ENCODE results near the gene KDM4C. TPM values are rescaled to one million over a fixed set of nuclear protein-coding genes. Genes with fewer than 3 reads are reported as not detected.

Gene KDM4C
- polyA plus RNA-seq, 2 of the 4 experiments (the other 2 are of a cell fraction), result 9.6 to 15.6 TPM

- no peak overlapping the region for H3K4me2 ChIP-seq
- POLR2A ChIA-PET, result no interaction called here
- ATAC-seq (no peak), FAIRE-seq (no peak), DNase-seq (ENCODE audit: low read depth in 1 of 2, low spot score in 1 of 2) (no peak)
- 92% methylated on average over 4 of the region's 4 CpGs for WGBS (ENCODE audit: missing lambda C conversion rate)
- no peaks in the 10 kb centered on the region for H3K9me3 ChIP-seq
- TF ChIP-seq JUNB (IDR thresholded peaks at IDR 0.05) (no peak), EHF (CRISPR knock-in tag; IDR thresholded peaks at IDR 0.05) (no peak), CBX2 (IDR thresholded peaks at IDR 0.05; ENCODE audit: borderline replicate concordance, low read depth) (no peak), FOXS1 (CRISPR knock-in tag; IDR thresholded peaks at IDR 0.05) (no peak), TP53 (CRISPR knock-in tag; IDR thresholded peaks at IDR 0.05) (no peak), SREBF2 (IDR thresholded peaks at IDR 0.05) (no peak), MYC (IDR thresholded peaks at IDR 0.05; ENCODE audit: borderline replicate concordance, low read length) (no peak), HOXB5 (CRISPR knock-in tag; IDR thresholded peaks at IDR 0.05) (no peak), EHMT2 (IDR thresholded peaks at IDR 0.05; ENCODE audit: low read depth) (no peak), HMGXB4 (CRISPR knock-in tag; IDR thresholded peaks at IDR 0.05; ENCODE audit: borderline replicate concordance) (no peak)
- no peaks in the 10 kb centered on the region for H3K4me1 ChIP-seq
- H3K4me3 ChIP-seq, result no peak overlapping the region
- no peak overlapping the region for H3K27ac ChIP-seq
- CTCF ChIA-PET, result interaction anchor here (0.8 to 1.9 kb wide), 3 partner anchors 9 to 100 kb away, joined by 3 to 5 read pairs (median 4); no protein-coding TSS in a partner anchor
These were observed 395.4 kb downstream of the KDM4C start for GRCh38 chr9:7153134-7153533.

- TF ChIP-seq RNF2 (IDR thresholded peaks at IDR 0.05; ENCODE audit: borderline replicate concordance, low read depth), result no peak
- no peak for TF ChIP-seq TP53 (CRISPR knock-in tag; IDR thresholded peaks at IDR 0.05)
- no peak for TF ChIP-seq BHLHE40 (IDR thresholded peaks at IDR 0.05; ENCODE audit: low read depth, low read length)
- TF ChIP-seq HDAC2 (IDR thresholded peaks at IDR 0.05), result no peak
- TF ChIP-seq JUN (IDR thresholded peaks at IDR 0.05), result no peak
- no peak for TF ChIP-seq EP300 (IDR thresholded peaks at IDR 0.05)
- no peak for TF ChIP-seq PHF8 (IDR thresholded peaks at IDR 0.05; ENCODE audit: borderline replicate concordance, low read depth)
- no peak for TF ChIP-seq CTCF (IDR thresholded peaks at IDR 0.05)
- no peak for TF ChIP-seq ESRRA (IDR thresholded peaks at IDR 0.05; ENCODE audit: borderline replicate concordance, low read length)
- Histone ChIP-seq H3K27ac (no peak overlapping the region), H3K9me3 (no peaks in the 10 kb centered on the region), H3K4me1 (no peaks in the 10 kb centered on the region), H3K4me2 (no peak overlapping the region), H3K4me3 (no peak overlapping the region)
- FAIRE-seq (no peak), ATAC-seq (no peak), DNase-seq (ENCODE audit: low read depth in 1 of 2, low spot score in 1 of 2) (no peak)
- ChIA-PET CTCF (interaction anchor here (0.8 to 1.9 kb wide), 3 partner anchors 8 to 100 kb away, joined by 3 to 5 read pairs (median 4); no protein-coding TSS in a partner anchor), POLR2A (no interaction called here)
- WGBS (ENCODE audit: missing lambda C conversion rate), result 90% methylated on average over 1 of the region's 1 CpG
These were observed 395.8 kb downstream of the KDM4C start for GRCh38 chr9:7153566-7153965.

GRCh38 chr9:7154003-7154619 lies 396.3 kb downstream of the KDM4C start:
- DNase-seq (ENCODE audit: low read depth in 1 of 2, low spot score in 1 of 2), result no peak
- Histone ChIP-seq H3K4me1 (no peaks in the 10 kb centered on the region), H3K4me3 (no peak overlapping the region), H3K4me2 (no peak overlapping the region), H3K27ac (no peak overlapping the region), H3K9me3 (no peaks in the 10 kb centered on the region)
- TF ChIP-seq ZFP36 (IDR thresholded peaks at IDR 0.05; ENCODE audit: borderline replicate concordance, partially characterized antibody), result no peak
- TF ChIP-seq ZNF302 (CRISPR knock-in tag; IDR thresholded peaks at IDR 0.05), result no peak
- TF ChIP-seq RAD21 (conservative IDR thresholded peaks at IDR 0.05 in 1 of 2, IDR thresholded peaks at IDR 0.05 in 1 of 2), result no peak
- no peak for TF ChIP-seq HEYL (CRISPR knock-in tag; IDR thresholded peaks at IDR 0.05)
- TF ChIP-seq JUN (IDR thresholded peaks at IDR 0.05), result no peak
- TF ChIP-seq EHF (CRISPR knock-in tag; IDR thresholded peaks at IDR 0.05), result no peak
- no peak for TF ChIP-seq SREBF2 (IDR thresholded peaks at IDR 0.05)
- no peak for TF ChIP-seq RARB (CRISPR knock-in tag; IDR thresholded peaks at IDR 0.05)
- no peak for TF ChIP-seq GATA3 (IDR thresholded peaks at IDR 0.05; ENCODE audit: borderline replicate concordance)
- TF ChIP-seq MAFK (IDR thresholded peaks at IDR 0.05; ENCODE audit: partially characterized antibody), result no peak
- TF ChIP-seq MYC (IDR thresholded peaks at IDR 0.05; ENCODE audit: borderline replicate concordance, low read length), result no peak
- no peak for TF ChIP-seq CTCF (IDR thresholded peaks at IDR 0.05)
- TF ChIP-seq KDM1A (IDR thresholded peaks at IDR 0.05; ENCODE audit: low read depth), result no peak
- TF ChIP-seq RNF2 (IDR thresholded peaks at IDR 0.05; ENCODE audit: borderline replicate concordance, low read depth), result no peak
- ChIA-PET CTCF (interaction anchor here (0.8 to 1.9 kb wide), 3 partner anchors 8 to 101 kb away, joined by 3 to 5 read pairs (median 4); no protein-coding TSS in a partner anchor), POLR2A (no interaction called here)
- no peak for FAIRE-seq
- no peak for ATAC-seq
- 91% methylated on average over 9 of the region's 9 CpGs for WGBS (ENCODE audit: missing lambda C conversion rate)

Data from A549 (cell line).